GM23338 (cell line): ENCODE measurements around the gene PCTP. TPM values are rescaled to one million over a fixed set of nuclear protein-coding genes. Genes with fewer than 3 reads are reported as not detected.

Source experiments
- ATAC-seq: fragments of 200-7000 bp; cut with Tn5 transposase; 3 replicates; pipeline ENCODE4 v1.9.1; 2020
- DNase-seq: peaks from one replicate; pipeline ENCODE4 v3.0.0-alpha.2; 2015; ENCODE audit warnings: low spot score
- H2AFZ ChIP-seq: fragments of 200-600 bp; sonication (generic); 2 replicates; pipeline ENCODE4 v1.8.0; 2016; ENCODE audit warnings: antibody characterized with exemption, mild to moderate bottlenecking, moderate library complexity
- H3F3A ChIP-seq: fragments of 200-600 bp; sonication (generic); replicated peaks from 2 replicates; pipeline ENCODE4 v1.8.0; 2017; ENCODE audit warnings: antibody characterized with exemption, mixed run types, low read depth
- H3K27ac ChIP-seq: fragments of 200-600 bp; sonication (generic); 2 replicates; pipeline ENCODE4 v1.6.1; 2016; ENCODE audit warnings: low read depth
- H3K27me3 ChIP-seq: fragments of 200-600 bp; sonication (generic); 2 replicates; pipeline ENCODE4 v1.8.0; 2016; ENCODE audit warnings: mild to moderate bottlenecking, mixed run types, moderate library complexity; ENCODE audit not compliant: insufficient read depth
- H3K36me3 ChIP-seq: fragments of 200-600 bp; sonication (generic); 2 replicates; pipeline ENCODE4 v1.8.0; 2016; ENCODE audit warnings: mild to moderate bottlenecking; ENCODE audit not compliant: insufficient read depth
- H3K4me1 ChIP-seq: fragments of 200-600 bp; sonication (generic); 2 replicates; pipeline ENCODE4 v1.8.0; 2016; ENCODE audit warnings: mild to moderate bottlenecking, moderate library complexity; ENCODE audit not compliant: insufficient read depth
- H3K4me2 ChIP-seq: fragments of 200-600 bp; sonication (generic); 2 replicates; pipeline ENCODE4 v1.7.1; 2017; ENCODE audit warnings: mixed run types
- H3K4me3 ChIP-seq: fragments of 200-600 bp; sonication (generic); 2 replicates; pipeline ENCODE4 v1.6.1; 2016; ENCODE audit warnings: mixed run types
- H3K79me2 ChIP-seq: fragments of 200-600 bp; sonication (generic); replicated peaks from 2 replicates; pipeline ENCODE4 v1.8.0; 2017; ENCODE audit warnings: mild to moderate bottlenecking; ENCODE audit not compliant: insufficient read depth
- H3K9me2 ChIP-seq: fragments of 200-600 bp; sonication (generic); 2 replicates; pipeline ENCODE4 v1.8.0; 2017; ENCODE audit not compliant: insufficient read depth
- H4K20me1 ChIP-seq: fragments of 200-600 bp; sonication (generic); replicated peaks from 2 replicates; pipeline ENCODE4 v1.8.0; 2017; ENCODE audit warnings: mild to moderate bottlenecking; ENCODE audit not compliant: insufficient read depth
- H3K27ac Mint-ChIP-seq: 2 replicates; pipeline ENCODE4 v1.8.0; 2020; ENCODE audit warnings: inconsistent platforms, mild to moderate bottlenecking, moderate library complexity, mixed read lengths
- H3K27me3 Mint-ChIP-seq: 3 replicates; pipeline ENCODE4 v1.8.0; 2022; ENCODE audit warnings: low read depth, mild to moderate bottlenecking, moderate library complexity, mixed read lengths, inconsistent platforms; ENCODE audit not compliant: insufficient read depth, poor library complexity
- H3K36me3 Mint-ChIP-seq: 3 replicates; pipeline ENCODE4 v1.8.0; 2021; ENCODE audit warnings: low read depth, mild to moderate bottlenecking, inconsistent platforms, moderate library complexity, mixed read lengths
- H3K4me1 Mint-ChIP-seq: 3 replicates; pipeline ENCODE4 v1.8.0; 2020; ENCODE audit warnings: mild to moderate bottlenecking, inconsistent platforms, mixed read lengths
- H3K4me3 Mint-ChIP-seq: 3 replicates; pipeline ENCODE4 v1.8.0; 2021; ENCODE audit warnings: moderate library complexity, mild to moderate bottlenecking, inconsistent platforms, mixed read lengths
- H3K9me3 Mint-ChIP-seq: 3 replicates; pipeline ENCODE4 v1.8.0; 2020; ENCODE audit warnings: moderate library complexity, mild to moderate bottlenecking, inconsistent platforms, mixed read lengths
- CREB1 ChIP-seq: fragments of 250-450 bp; sonication (Bioruptor Pico); IDR thresholded peaks from 2 replicates; pipeline ENCODE4 v1.5.0; 2020; ENCODE audit warnings: low read depth, mild to moderate bottlenecking, moderate library complexity
- CTCF ChIP-seq, 2 experiments: fragments of 200-600 bp in 1 of 2; sonication (generic) in 1 of 2; conservative IDR thresholded peaks; 2 replicates each; pipeline versions ENCODE4 v1.5.1 to v1.6.1; 2016 to 2017; ENCODE audit warnings: antibody characterized with exemption in 2 of 2, low read depth in 2 of 2, mild to moderate bottlenecking in 2 of 2, moderate library complexity in 1 of 2
- EZH2phosphoT487 ChIP-seq: fragments of 200-600 bp; sonication (generic); IDR thresholded peaks from one replicate; pipeline ENCODE4 v1.8.1; 2018; ENCODE audit warnings: antibody characterized with exemption; ENCODE audit not compliant: unreplicated experiment
- NANOG ChIP-seq: IDR thresholded peaks from 2 replicates; pipeline ENCODE4 v1.6.1; 2016; ENCODE audit warnings: antibody characterized with exemption, borderline replicate concordance
- POLR2AphosphoS5 ChIP-seq: IDR thresholded peaks from 2 replicates; pipeline ENCODE4 v1.6.1; 2016; ENCODE audit warnings: antibody characterized with exemption, low read depth
- REST ChIP-seq: IDR thresholded peaks from one replicate; pipeline ENCODE4 v1.6.1; 2018; ENCODE audit warnings: antibody characterized with exemption; ENCODE audit not compliant: unreplicated experiment
- ZNF114 ChIP-seq: fragments of 250-450 bp; sonication (Bioruptor Pico); IDR thresholded peaks from 2 replicates; pipeline ENCODE4 v1.5.0; 2020; ENCODE audit warnings: mild to moderate bottlenecking, moderate library complexity
- ZNF331 ChIP-seq: fragments of 250-450 bp; sonication (Bioruptor Pico); IDR thresholded peaks from 2 replicates; pipeline ENCODE4 v1.5.0; 2020; ENCODE audit warnings: low read depth, mild to moderate bottlenecking, moderate library complexity
- ZNF462 ChIP-seq: fragments of 250-450 bp; sonication (Bioruptor Pico); IDR thresholded peaks from 2 replicates; pipeline ENCODE4 v1.5.0; 2020; ENCODE audit warnings: mild to moderate bottlenecking, moderate library complexity
- polyA plus RNA-seq: library from polyadenylated mRNA; unstranded; fragments of >200 nt; fragmentation: Nextera tagmentation; extraction: Ambion mirVana; gene quantifications from 2 replicates; pipeline ENCODE4 v1.2.1, GENCODE V29; 2016
- total RNA-seq: library from RNA; depleted of rRNA; stranded (reverse); fragments of >200 nt; shearing (Covaris generic); gene quantifications from 2 replicates; pipeline ENCODE4 v1.2.3, GENCODE V29; 2014

The PCTP gene
- total and polyA plus RNA-seq, 2 experiments from 2014 or later, result 6.4 to 12.3 TPM

- TF ChIP-seq REST, result no peak
Observed at GRCh38 chr17:55816532-55817396, 65.9 kb downstream of the PCTP start (continued).

- H4K20me1 ChIP-seq, result no peaks in the 10 kb centered on the region
- peaks cover 3% of the 10 kb centered on the region; the same call in 2 of the 3 replicates for H3K9me3 Mint-ChIP-seq
Observed at GRCh38 chr17:55817397-55817709, 66.5 kb downstream of the PCTP start.

More at GRCh38 chr17:55817397-55817709, 66.5 kb downstream of the PCTP start:
- no peak overlapping the region for H2AFZ ChIP-seq
- H3K4me3 ChIP-seq, result no peak overlapping the region
- ATAC-seq (no peak), DNase-seq (no peak)
- no peaks in the 10 kb centered on the region for H3K79me2 ChIP-seq
- no peaks in the 10 kb centered on the region for H3K4me1 ChIP-seq
- H3K27me3 ChIP-seq, result no peaks in the 10 kb centered on the region
- Mint-ChIP-seq H3K27me3 (peaks cover 3% of the 10 kb centered on the region), H3K36me3 (no peaks in the 10 kb centered on the region; the same call in 2 of the 3 replicates), H3K4me1 (no peaks in the 10 kb centered on the region), H3K27ac (no peak overlapping the region), H3K4me3 (no peak overlapping the region)
- H3F3A ChIP-seq, result no peaks in the 10 kb centered on the region
- TF ChIP-seq ZNF462 (CRISPR knock-in tag) (no peak), ZNF114 (CRISPR knock-in tag) (no peak), NANOG (no peak), CTCF (conservative IDR thresholded peaks at IDR 0.05; ENCODE audit: low read depth in 2 of 2) (no peak), ZNF331 (CRISPR knock-in tag) (no peak), EZH2phosphoT487 (no peak), CREB1 (CRISPR knock-in tag) (no peak), POLR2AphosphoS5 (no peak)
- H3K4me2 ChIP-seq, result no peak overlapping the region
- no peaks in the 10 kb centered on the region for H3K9me2 ChIP-seq
- no peaks in the 10 kb centered on the region for H3K36me3 ChIP-seq
- H3K27ac ChIP-seq, result no peak overlapping the region
